Left forelimb (tissue), 1 donor: ENCODE results near the gene NFATC1.
A peak's percentile ranks its signal among the peaks of the same experiment; 100 is the strongest.

ENCODE experiments used
- DNase-seq: peaks from one replicate; pipeline ENCODE4 v3.0.0-alpha.2; 2018; ENCODE audit warnings: low spot score

Gene NFATC1

GRCh38 chr18:79554945-79555645, 159.4 kb downstream of the NFATC1 start:
- DNase-seq = peak; percentile 59

- peak; percentile 37 for DNase-seq
These were observed 160.2 kb downstream of the NFATC1 start for GRCh38 chr18:79555885-79556284.

- peak; percentile 57 for DNase-seq
These were observed 161.3 kb downstream of the NFATC1 start for GRCh38 chr18:79556829-79557585.

- peak; percentile 56 for DNase-seq
These were observed 162.6 kb downstream of the NFATC1 start for GRCh38 chr18:79558196-79558932.

- DNase-seq = peak; percentile 50
These were observed 163.2 kb downstream of the NFATC1 start for GRCh38 chr18:79558933-79559416.

- DNase-seq = no peak
These were observed 163.7 kb downstream of the NFATC1 start for GRCh38 chr18:79559436-79559835.

GRCh38 chr18:79560042-79560860, 164.5 kb downstream of the NFATC1 start:
- peak; percentile 47 for DNase-seq

- DNase-seq = peak; percentile 20
These were observed 165.1 kb downstream of the NFATC1 start for GRCh38 chr18:79560861-79561210.

- DNase-seq = no peak
These were observed 168.2 kb downstream of the NFATC1 start for GRCh38 chr18:79563949-79564348.

- DNase-seq = no peak
These were observed 168.7 kb downstream of the NFATC1 start for GRCh38 chr18:79564441-79564840.

GRCh38 chr18:79566771-79567431, 171.2 kb downstream of the NFATC1 start:
- no peak for DNase-seq

GRCh38 chr18:79567481-79568147, 171.9 kb downstream of the NFATC1 start:
- peak; percentile 86 for DNase-seq

- no peak for DNase-seq
These were observed 172.9 kb downstream of the NFATC1 start for GRCh38 chr18:79568543-79569205.

GRCh38 chr18:79569720-79570119, 174.0 kb downstream of the NFATC1 start:
- peak; percentile 60 for DNase-seq

- DNase-seq = peak; percentile 72
These were observed 174.8 kb downstream of the NFATC1 start for GRCh38 chr18:79570266-79571201.

- peak; percentile 53 for DNase-seq
These were observed 175.7 kb downstream of the NFATC1 start for GRCh38 chr18:79571211-79572092.

- peak; percentile 46 for DNase-seq
These were observed 176.5 kb downstream of the NFATC1 start for GRCh38 chr18:79572093-79572780.
